Tibial nerve (tissue), 4 donors: Measurements from ENCODE around the gene PTGIR.
A peak's percentile ranks its signal among the peaks of the same experiment; 100 is the strongest.

Source experiments
- CTCF ChIP-seq, 5 experiments: fragments of 200-600 bp in 3 of 5; fragments of 450-650 bp in 2 of 5; sonication (generic) in 3 of 5; IDR thresholded peaks; one replicate each; pipeline ENCODE4 v1.5.1; 2016 to 2019; ENCODE audit warnings: antibody characterized with exemption in 5 of 5, mild to moderate bottlenecking in 3 of 5, moderate library complexity in 2 of 5
- EP300 ChIP-seq, 2 donors: sonication (generic); formaldehyde crosslinking; IDR thresholded peaks; one replicate each; pipeline ENCODE4 v1.6.1; 2017; ENCODE audit warnings: antibody characterized with exemption in 2 of 2, mild to moderate bottlenecking in 1 of 2
- POLR2A ChIP-seq, 2 donors: fragments of 450-650 bp; IDR thresholded peaks; one replicate each; pipeline ENCODE4 v1.6.1; 2017; ENCODE audit warnings: antibody characterized with exemption in 2 of 2, mild to moderate bottlenecking in 2 of 2, moderate library complexity in 2 of 2

- TF ChIP-seq POLR2A (IDR thresholded peaks at IDR 0.05) (peak in 1 of 2 donors; percentile 17), CTCF (IDR thresholded peaks at IDR 0.05) (no peak), EP300 (IDR thresholded peaks at IDR 0.05) (no peak)
Observed at GRCh38 chr19:46660551-46661019, 35.7 kb upstream of the PTGIR start.
